Mesenchymal stem cell (in vitro differentiated cells and primary cell): ENCODE data around the gene DNAI4.
"Not testable (repeated sequence)": the region's sequence is repeated elsewhere in the genome, so short reads cannot be mapped to it uniquely, and the experiment has no call there.

Experiments
- DNase-seq: peaks from one replicate; pipeline ENCODE4 v3.0.0-alpha.2; 2013
- H2AFZ ChIP-seq: one replicate; pipeline ENCODE4 v1.6.1; 2013; ENCODE audit warnings: low read depth, mild to moderate bottlenecking, control low read depth, inconsistent platforms, low read length, moderate library complexity
- H2AK5ac ChIP-seq: 2 replicates; pipeline ENCODE4 v1.6.1; 2013; ENCODE audit warnings: low read length, moderate library complexity, mild to moderate bottlenecking, inconsistent platforms; ENCODE audit not compliant: severe bottlenecking
- H2BK120ac ChIP-seq: one replicate; pipeline ENCODE4 v1.6.1; 2013; ENCODE audit warnings: low read depth, mild to moderate bottlenecking, inconsistent platforms, low read length, moderate library complexity
- H2BK12ac ChIP-seq, 2 experiments: one replicate each; pipeline ENCODE4 v1.6.1; 2013; ENCODE audit warnings: inconsistent platforms in 2 of 2, low read length in 2 of 2, mild to moderate bottlenecking in 2 of 2, moderate library complexity in 2 of 2, control low read depth in 1 of 2
- H2BK15ac ChIP-seq: one replicate; pipeline ENCODE4 v1.6.1; 2013; ENCODE audit warnings: mild to moderate bottlenecking, low read depth, inconsistent platforms; ENCODE audit not compliant: poor library complexity, severe bottlenecking
- H2BK5ac ChIP-seq: 2 replicates; pipeline ENCODE4 v1.6.1; 2013; ENCODE audit warnings: low read depth, mild to moderate bottlenecking, low read length, control low read depth, inconsistent platforms; ENCODE audit not compliant: poor library complexity, severe bottlenecking
- H3K14ac ChIP-seq, 2 experiments: one replicate each; pipeline ENCODE4 v1.6.1; 2013; ENCODE audit warnings: inconsistent platforms in 2 of 2, low read length in 2 of 2, control low read depth in 1 of 2, mild to moderate bottlenecking in 1 of 2, moderate library complexity in 1 of 2
- H3K18ac ChIP-seq, 2 experiments: one replicate each; pipeline ENCODE4 v1.6.1; 2013; ENCODE audit warnings: inconsistent platforms in 2 of 2, low read length in 2 of 2, control low read depth in 1 of 2, low read depth in 1 of 2, mild to moderate bottlenecking in 1 of 2
- H3K23ac ChIP-seq, 2 experiments: one replicate each; pipeline ENCODE4 v1.6.1; 2013; ENCODE audit warnings: inconsistent platforms in 2 of 2, low read length in 2 of 2, mild to moderate bottlenecking in 2 of 2, moderate library complexity in 2 of 2, control low read depth in 1 of 2
- H3K27ac ChIP-seq: 2 replicates; pipeline ENCODE4 v1.5.1; 2013; ENCODE audit warnings: mild to moderate bottlenecking, moderate library complexity, low read length, control low read depth, inconsistent platforms; ENCODE audit not compliant: poor library complexity, severe bottlenecking
- H3K27me3 ChIP-seq, 2 experiments: 2 replicates each; pipeline versions ENCODE4 v1.6.1 to v1.7.0; 2013; ENCODE audit warnings: low read length in 2 of 2, mild to moderate bottlenecking in 2 of 2, moderate library complexity in 2 of 2, control low read depth in 1 of 2, inconsistent platforms in 1 of 2; ENCODE audit not compliant: control insufficient read depth in 1 of 2, insufficient read depth in 1 of 2
- H3K36me3 ChIP-seq, 2 experiments: 2 replicates each; pipeline versions ENCODE4 v1.6.1 to v1.7.0; 2013; ENCODE audit warnings: low read length in 2 of 2, control low read depth in 1 of 2, inconsistent platforms in 1 of 2, low read depth in 1 of 2, mild to moderate bottlenecking in 1 of 2; ENCODE audit not compliant: insufficient read depth in 2 of 2, control insufficient read depth in 1 of 2
- H3K4ac ChIP-seq, 2 experiments: one replicate each; pipeline ENCODE4 v1.6.1; 2013; ENCODE audit warnings: inconsistent platforms in 2 of 2, low read length in 2 of 2, mild to moderate bottlenecking in 2 of 2, moderate library complexity in 2 of 2, control low read depth in 1 of 2, low read depth in 1 of 2
- H3K4me1 ChIP-seq: 2 replicates; pipeline ENCODE4 v1.6.1; 2013; ENCODE audit warnings: low read depth, low read length, control low read depth; ENCODE audit not compliant: control insufficient read depth, insufficient read depth
- H3K4me2 ChIP-seq: 2 replicates; pipeline ENCODE4 v1.6.1; 2013; ENCODE audit warnings: low read length, mild to moderate bottlenecking, inconsistent platforms; ENCODE audit not compliant: poor library complexity, severe bottlenecking
- H3K4me3 ChIP-seq, 2 experiments: 2 replicates each; pipeline versions ENCODE4 v1.5.1 to v1.7.0; 2013; ENCODE audit warnings: low read length in 2 of 2, mild to moderate bottlenecking in 2 of 2, control low read depth in 1 of 2, low read depth in 1 of 2; ENCODE audit not compliant: insufficient read depth in 1 of 2
- H3K79me1 ChIP-seq: replicated peaks from 2 replicates; pipeline ENCODE4 v1.6.1; 2013; ENCODE audit warnings: mild to moderate bottlenecking, control low read depth, low read length, inconsistent platforms; ENCODE audit not compliant: poor library complexity, severe bottlenecking
- H3K9ac ChIP-seq: 2 replicates; pipeline ENCODE4 v1.7.0; 2013; ENCODE audit warnings: mild to moderate bottlenecking, low read length, moderate library complexity
- H3K9me3 ChIP-seq: 2 replicates; pipeline ENCODE4 v1.7.0; 2013; ENCODE audit warnings: mild to moderate bottlenecking, low read length; ENCODE audit not compliant: control insufficient read depth
- H4K8ac ChIP-seq: one replicate; pipeline ENCODE4 v1.6.1; 2013; ENCODE audit warnings: inconsistent platforms, mild to moderate bottlenecking, low read length, moderate library complexity
- H4K91ac ChIP-seq: one replicate; pipeline ENCODE4 v1.6.1; 2013; ENCODE audit warnings: mild to moderate bottlenecking, low read length, inconsistent platforms
- WGBS: methylation state at CpG from one replicate; pipeline ENCODE4 v1.1.7; 2013; ENCODE audit warnings: mixed read lengths; 5-methylcytosine and 5-hydroxymethylcytosine counted together

DNAI4 gene

DNA sequence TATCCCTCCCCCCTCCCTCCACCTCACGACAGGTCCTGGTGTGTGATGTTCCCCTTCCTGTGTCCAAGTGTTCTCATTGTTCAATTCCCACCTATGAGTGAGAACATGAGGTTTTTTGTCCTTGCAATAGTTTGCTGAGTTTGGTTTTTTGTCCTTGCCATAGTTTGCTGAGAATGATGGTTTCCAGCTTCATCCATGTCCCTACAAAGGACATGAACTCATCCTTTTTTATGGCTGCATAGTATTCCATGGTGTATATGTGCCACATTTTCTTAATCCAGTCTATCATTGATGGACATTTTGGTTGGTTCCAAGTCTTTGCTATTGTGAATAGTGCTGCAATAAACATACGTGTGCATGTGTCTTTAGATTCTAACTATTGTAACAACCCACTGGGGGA is 128.8 kb downstream of the DNAI4 start:
- not testable (repeated sequence) for H3K4ac ChIP-seq, H3K4me2 ChIP-seq, H2AK5ac ChIP-seq, H2BK120ac ChIP-seq, H2BK12ac ChIP-seq, H3K18ac ChIP-seq, H3K4me1 ChIP-seq, H3K9ac ChIP-seq, H3K36me3 ChIP-seq, H2BK15ac ChIP-seq, H3K27ac ChIP-seq, H3K79me1 ChIP-seq, H4K8ac ChIP-seq, H3K14ac ChIP-seq, H3K4me3 ChIP-seq, H2BK5ac ChIP-seq, H3K27me3 ChIP-seq, H2AFZ ChIP-seq, H3K23ac ChIP-seq, DNase-seq, H4K91ac ChIP-seq, H3K9me3 ChIP-seq
- WGBS = 100% methylated on average over 1 of the region's 2 CpGs

DNA sequence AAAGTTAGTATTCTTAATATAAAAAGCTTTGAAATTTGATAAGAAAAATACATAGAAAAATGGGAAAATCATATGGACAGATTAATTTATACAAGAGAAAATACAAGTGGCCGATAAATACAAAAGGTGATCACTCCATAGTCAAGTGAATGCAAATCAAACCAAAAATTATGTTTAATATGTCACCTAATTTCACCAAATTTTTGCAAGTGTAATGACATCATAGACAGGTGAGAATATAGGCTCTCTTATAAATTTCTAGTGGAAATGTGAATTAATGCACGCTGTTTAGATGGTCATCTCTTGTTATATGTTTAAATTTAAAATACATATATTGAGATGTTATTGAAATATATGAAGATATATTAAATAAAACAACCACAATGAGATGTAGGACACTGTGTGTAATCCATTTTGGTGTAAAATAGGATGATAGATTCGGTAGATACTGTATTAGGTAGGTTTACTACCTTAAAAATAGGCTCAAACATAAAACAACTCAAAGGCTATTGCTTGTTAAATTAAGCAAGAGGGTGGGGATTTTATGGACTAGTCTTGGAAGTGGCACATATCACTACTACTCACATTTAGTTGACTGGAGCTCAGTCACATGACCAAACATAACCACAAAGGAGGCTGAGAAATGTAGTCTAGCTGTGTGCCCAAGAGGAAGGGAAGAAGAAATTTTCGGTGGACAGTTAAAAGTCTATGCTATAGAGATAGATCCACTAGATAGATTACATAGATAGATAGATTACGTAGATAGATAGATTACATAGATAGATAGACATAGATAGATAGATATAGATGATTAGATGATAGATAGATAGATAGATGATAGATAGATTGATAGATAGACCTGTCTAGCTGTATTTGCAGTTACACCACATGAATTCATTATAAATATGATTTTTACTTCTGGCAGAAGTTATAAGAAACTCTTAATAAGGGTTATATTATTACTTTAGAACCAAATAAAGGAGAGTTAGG is 132.7 kb downstream of the DNAI4 start:
- no peak overlapping the region for H4K8ac ChIP-seq
- H2BK5ac ChIP-seq = no peak overlapping the region
- H2AFZ ChIP-seq = no peak overlapping the region
- no peaks in the 10 kb centered on the region for H3K79me1 ChIP-seq
- no peak overlapping the region for H3K9ac ChIP-seq
- H3K4me1 ChIP-seq = no peaks in the 10 kb centered on the region
- H2BK120ac ChIP-seq = no peak overlapping the region
- H3K27ac ChIP-seq = no peak overlapping the region
- DNase-seq = no peak
- H2BK12ac ChIP-seq = no peak overlapping the region
- no peak overlapping the region for H3K4ac ChIP-seq
- no peaks in the 10 kb centered on the region for H3K27me3 ChIP-seq
- H3K4me2 ChIP-seq = no peak overlapping the region
- H3K36me3 ChIP-seq = no peaks in the 10 kb centered on the region
- H3K23ac ChIP-seq = no peak overlapping the region
- H4K91ac ChIP-seq = no peak overlapping the region
- no peak overlapping the region for H3K4me3 ChIP-seq
- no CpG with 5 or more reads among the region's 5 CpGs for WGBS
- H3K9me3 ChIP-seq = no peaks in the 10 kb centered on the region
- H2AK5ac ChIP-seq = no peak overlapping the region
- no peak overlapping the region for H2BK15ac ChIP-seq
- H3K18ac ChIP-seq = no peak overlapping the region
- no peak overlapping the region for H3K14ac ChIP-seq

GRCh38 chr1:66788231-66788939 is 136.3 kb downstream of the DNAI4 start:
- H2BK15ac ChIP-seq = no peak overlapping the region
- 89% methylated on average over 3 of the region's 6 CpGs for WGBS
- no peak overlapping the region for H2BK12ac ChIP-seq
- H2AK5ac ChIP-seq = no peak overlapping the region
- H3K9ac ChIP-seq = no peak overlapping the region
- H3K23ac ChIP-seq = no peak overlapping the region
- H2AFZ ChIP-seq = no peak overlapping the region
- no peaks in the 10 kb centered on the region for H3K36me3 ChIP-seq
- H4K91ac ChIP-seq = no peak overlapping the region
- H2BK5ac ChIP-seq = no peak overlapping the region
- H3K27me3 ChIP-seq = no peaks in the 10 kb centered on the region
- H3K4me3 ChIP-seq = no peak overlapping the region
- no peak overlapping the region for H3K18ac ChIP-seq
- DNase-seq = no peak
- H4K8ac ChIP-seq = no peak overlapping the region
- no peak overlapping the region for H3K14ac ChIP-seq
- H3K9me3 ChIP-seq = no peaks in the 10 kb centered on the region
- no peak overlapping the region for H3K4me2 ChIP-seq
- H3K4me1 ChIP-seq = no peaks in the 10 kb centered on the region
- no peak overlapping the region for H3K27ac ChIP-seq
- no peak overlapping the region for H3K4ac ChIP-seq
- H2BK120ac ChIP-seq = no peak overlapping the region
- H3K79me1 ChIP-seq = no peaks in the 10 kb centered on the region

- H3K4me1 ChIP-seq = no peaks in the 10 kb centered on the region
- WGBS = 100% methylated on average over 2 of the region's 4 CpGs
- no peak overlapping the region for H3K18ac ChIP-seq
- H3K4me3 ChIP-seq = no peak overlapping the region
- H3K14ac ChIP-seq = no peak overlapping the region
- H2BK12ac ChIP-seq = no peak overlapping the region
- H3K79me1 ChIP-seq = no peaks in the 10 kb centered on the region
- no peak overlapping the region for H2BK15ac ChIP-seq
- H2BK5ac ChIP-seq = no peak overlapping the region
- H3K27ac ChIP-seq = no peak overlapping the region
- H4K8ac ChIP-seq = no peak overlapping the region
- no peak overlapping the region for H2AK5ac ChIP-seq
- H3K9ac ChIP-seq = no peak overlapping the region
- H3K9me3 ChIP-seq = no peaks in the 10 kb centered on the region
- H3K4me2 ChIP-seq = no peak overlapping the region
- H4K91ac ChIP-seq = no peak overlapping the region
- no peak overlapping the region for H2AFZ ChIP-seq
- DNase-seq = no peak
- no peaks in the 10 kb centered on the region for H3K27me3 ChIP-seq
- H2BK120ac ChIP-seq = no peak overlapping the region
- H3K4ac ChIP-seq = no peak overlapping the region
- H3K36me3 ChIP-seq = no peaks in the 10 kb centered on the region
- H3K23ac ChIP-seq = no peak overlapping the region
Measured at GRCh38 chr1:66787641-66788040, 137.0 kb downstream of the DNAI4 start.
